ENCODE results near the gene TPRG1L.

Gene TPRG1L

GRCh38 chr1:3645666-3646355 lies 21.0 kb downstream of the TPRG1L start:
- no peak for DNase-seq (ENCODE audit: low read depth)

GRCh38 chr1:3646596-3646995 lies 21.8 kb downstream of the TPRG1L start:
- DNase-seq (ENCODE audit: low read depth): no peak

GRCh38 chr1:3649342-3650247 lies 24.8 kb downstream of the TPRG1L start, which contains the start of gene WRAP73:
TSS of gene WRAP73 (minus strand) at chr1:3650103. CDS start at chr1:3649999, 104 bp downstream.
- DNase-seq (ENCODE audit: low read depth): peak; percentile 80

GRCh38 chr1:3650248-3651025 lies 25.6 kb downstream of the TPRG1L start:
- no peak for DNase-seq (ENCODE audit: low read depth)

- DNase-seq (ENCODE audit: low read depth): no peak
Measured at GRCh38 chr1:3651026-3651929, 26.5 kb downstream of the TPRG1L start.

GRCh38 chr1:3651930-3652547 lies 27.2 kb downstream of the TPRG1L start, which contains the start of gene TP73:
TSS of gene TP73 (plus strand) at chr1:3652516. CDS start at chr1:3682366, 29,850 bp downstream.
- DNase-seq (ENCODE audit: low read depth): no peak

- no peak for DNase-seq (ENCODE audit: low read depth)
Measured at GRCh38 chr1:3652548-3653285, 27.9 kb downstream of the TPRG1L start.

GRCh38 chr1:3653286-3653618 lies 28.4 kb downstream of the TPRG1L start:
- DNase-seq (ENCODE audit: low read depth): no peak

- no peak for DNase-seq (ENCODE audit: low read depth)
Measured at GRCh38 chr1:3654549-3655281, 29.9 kb downstream of the TPRG1L start.

GRCh38 chr1:3656450-3657095 lies 31.8 kb downstream of the TPRG1L start:
- DNase-seq (ENCODE audit: low read depth): no peak

- no peak for DNase-seq (ENCODE audit: low read depth)
Measured at GRCh38 chr1:3657096-3657475, 32.3 kb downstream of the TPRG1L start.

- no peak for DNase-seq (ENCODE audit: low read depth)
Measured at GRCh38 chr1:3657578-3658230, 32.9 kb downstream of the TPRG1L start.

GRCh38 chr1:3658231-3658615 lies 33.4 kb downstream of the TPRG1L start:
- no peak for DNase-seq (ENCODE audit: low read depth)

- no peak for DNase-seq (ENCODE audit: low read depth)
Measured at GRCh38 chr1:3659093-3659492, 34.3 kb downstream of the TPRG1L start.

GRCh38 chr1:3660704-3661103 lies 35.9 kb downstream of the TPRG1L start:
- DNase-seq (ENCODE audit: low read depth): no peak

GRCh38 chr1:3661631-3662030 lies 36.8 kb downstream of the TPRG1L start:
- DNase-seq (ENCODE audit: low read depth): no peak

GRCh38 chr1:3662080-3662671 lies 37.4 kb downstream of the TPRG1L start:
- no peak for DNase-seq (ENCODE audit: low read depth)

Data from activated T-cell treated with anti-CD3 and anti-CD28 coated beads for 1 hour (primary cell).